ENCODE measurements around the gene COQ5. TPM values are rescaled to one million over a fixed set of nuclear protein-coding genes. Genes with fewer than 3 reads are reported as not detected.

Gene COQ5
- total and polyA plus RNA-seq, 4 donors: 25.0 to 33.6 (median 30.6) TPM

DNA sequence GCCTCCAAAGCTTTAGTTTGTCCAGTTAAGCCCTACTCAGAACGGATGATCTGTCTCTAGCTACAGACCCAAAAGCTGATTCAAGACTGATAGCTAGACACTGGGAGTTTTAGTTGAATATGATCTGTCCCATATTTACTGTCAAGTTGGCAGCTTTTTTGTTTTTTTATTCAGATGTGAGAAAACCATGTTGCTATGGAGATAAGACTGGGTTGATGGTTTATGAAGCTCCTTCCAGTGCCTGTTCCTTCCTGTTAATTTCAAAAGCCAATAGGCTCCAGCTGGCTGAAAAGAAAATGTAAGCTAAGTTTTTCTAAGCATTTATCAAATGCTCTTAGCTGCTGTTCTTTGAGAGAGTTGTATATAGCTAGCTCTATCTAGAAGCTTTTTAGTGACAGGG is 28.4 kb downstream of the COQ5 start (continued):
- TF ChIP-seq, protein P1, sequence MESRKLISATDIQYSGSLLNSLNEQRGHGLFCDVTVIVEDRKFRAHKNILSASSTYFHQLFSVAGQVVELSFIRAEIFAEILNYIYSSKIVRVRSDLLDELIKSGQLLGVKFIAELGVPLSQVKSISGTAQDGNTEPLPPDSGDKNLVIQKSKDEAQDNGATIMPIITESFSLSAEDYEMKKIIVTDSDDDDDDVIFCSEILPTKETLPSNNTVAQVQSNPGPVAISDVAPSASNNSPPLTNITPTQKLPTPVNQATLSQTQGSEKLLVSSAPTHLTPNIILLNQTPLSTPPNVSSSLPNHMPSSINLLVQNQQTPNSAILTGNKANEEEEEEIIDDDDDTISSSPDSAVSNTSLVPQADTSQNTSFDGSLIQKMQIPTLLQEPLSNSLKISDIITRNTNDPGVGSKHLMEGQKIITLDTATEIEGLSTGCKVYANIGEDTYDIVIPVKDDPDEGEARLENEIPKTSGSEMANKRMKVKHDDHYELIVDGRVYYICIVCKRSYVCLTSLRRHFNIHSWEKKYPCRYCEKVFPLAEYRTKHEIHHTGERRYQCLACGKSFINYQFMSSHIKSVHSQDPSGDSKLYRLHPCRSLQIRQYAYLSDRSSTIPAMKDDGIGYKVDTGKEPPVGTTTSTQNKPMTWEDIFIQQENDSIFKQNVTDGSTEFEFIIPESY (IDR thresholded peaks at IDR 0.05): no peak
- TF ChIP-seq EGR1 (IDR thresholded peaks at IDR 0.05; ENCODE audit: low read depth in 2 of 2) (no peak), SP1 (IDR thresholded peaks at IDR 0.05) (no peak)

DNA sequence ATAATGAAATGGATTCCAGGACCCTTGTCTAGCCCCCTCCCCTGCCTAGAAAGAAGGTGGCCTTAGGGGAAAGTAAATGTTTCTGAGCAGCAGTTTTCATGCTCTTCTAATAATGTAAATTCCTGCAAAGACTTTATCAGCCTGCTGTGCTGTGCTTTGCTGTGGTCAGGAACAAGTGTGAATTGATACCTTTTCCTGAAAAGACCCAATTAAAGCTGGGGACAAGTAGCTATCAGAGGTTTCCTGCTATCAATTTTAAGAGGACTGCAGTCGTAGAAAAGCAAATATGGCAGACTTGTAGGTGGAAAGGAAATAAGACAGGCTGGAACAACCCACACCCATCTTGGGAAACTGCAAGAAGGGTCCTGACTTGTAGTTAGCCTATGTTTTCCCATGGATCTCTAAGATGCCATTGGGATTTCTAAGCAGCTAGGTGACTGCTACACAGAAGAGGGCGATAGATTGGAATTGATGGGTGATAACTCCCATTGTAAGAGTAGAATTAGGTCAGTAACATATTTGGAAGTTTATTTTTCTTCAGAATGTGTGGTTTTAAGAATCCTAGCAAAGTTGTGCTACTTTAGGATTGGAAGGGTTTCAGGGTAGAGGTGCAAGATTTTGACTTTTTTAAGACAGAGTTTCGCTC is 30.0 kb downstream of the COQ5 start:
- 90% methylated on average over 3 of the region's 3 CpGs for WGBS

More for the DNA sequence above, 30.0 kb downstream of the COQ5 start:
- no peaks in the 10 kb centered on the region for H3K9me3 ChIP-seq (ENCODE audit: control insufficient read depth in 4 of 4, low read length in 3 of 4)
- no peak overlapping the region for H3K4me3 ChIP-seq (ENCODE audit: low read depth in 1 of 3, low read length in 3 of 3)
- no peak overlapping the region for H3K27ac ChIP-seq (ENCODE audit: low read depth in 1 of 2, low read length in 2 of 2)
- no peaks in the 10 kb centered on the region for H3K27me3 ChIP-seq (ENCODE audit: control insufficient read depth in 4 of 4, insufficient read depth in 4 of 4, low read length in 3 of 4)
- peaks cover 0 to 19% (median 12%) of the 10 kb centered on the region in 4 donors for H3K4me1 ChIP-seq (ENCODE audit: control insufficient read depth in 4 of 4, insufficient read depth in 4 of 4, low read length in 3 of 4)
- H3K36me3 ChIP-seq (ENCODE audit: control insufficient read depth in 4 of 4, insufficient read depth in 3 of 4, low read depth in 1 of 4, low read length in 3 of 4): peaks cover 7 to 26% (median 19%) of the 10 kb centered on the region in 4 donors
- TF ChIP-seq JUND (IDR thresholded peaks at IDR 0.05): no peak
- no peak for TF ChIP-seq RAD21 (IDR thresholded peaks at IDR 0.05)
- TF ChIP-seq HNF4G (IDR thresholded peaks at IDR 0.05): no peak
- no peak for TF ChIP-seq RXRA (IDR thresholded peaks at IDR 0.05)
- no peak for TF ChIP-seq REST (IDR thresholded peaks at IDR 0.05)
- TF ChIP-seq ATF3 (IDR thresholded peaks at IDR 0.05): no peak
- no peak for TF ChIP-seq EGR1 (IDR thresholded peaks at IDR 0.05; ENCODE audit: low read depth in 2 of 2)
- TF ChIP-seq HNF4A (conservative IDR thresholded peaks at IDR 0.05): no peak
- no peak for TF ChIP-seq FOXA2 (IDR thresholded peaks at IDR 0.05)
- TF ChIP-seq TAF1 (conservative IDR thresholded peaks at IDR 0.05): no peak
- TF ChIP-seq, protein P1 (IDR thresholded peaks at IDR 0.05): no peak
- TF ChIP-seq GABPA (IDR thresholded peaks at IDR 0.05 in 1 of 2, conservative IDR thresholded peaks at IDR 0.05 in 1 of 2): no peak
- TF ChIP-seq YY1 (IDR thresholded peaks at IDR 0.05): no peak
- TF ChIP-seq FOXA1 (IDR thresholded peaks at IDR 0.05): no peak
- no peak for TF ChIP-seq CTCF (IDR thresholded peaks at IDR 0.05; ENCODE audit: low read depth, low read length, missing input control)
- DNase-seq (ENCODE audit: low spot score): no peak
- no peak overlapping the region for H3K9ac ChIP-seq (ENCODE audit: low read depth in 1 of 2, low read length in 2 of 2)
